SK-N-MC (cell line): Measurements from ENCODE around the gene GNAQ.

ENCODE experiments used
- EZH2 ChIP-seq: fragments of 200-600 bp; sonication (generic); IDR thresholded peaks from one replicate; pipeline ENCODE4 v1.6.1; 2017; ENCODE audit warnings: antibody characterized with exemption
- FOXP2 ChIP-seq: optimal IDR thresholded peaks from 2 replicates; pipeline ENCODE3; 2011; ENCODE audit warnings: mild to moderate bottlenecking, moderate library complexity; ENCODE audit not compliant: insufficient read depth; ENCODE audit errors: extremely low read length, control extremely low read depth
- POLR2AphosphoS5 ChIP-seq: IDR thresholded peaks from 2 replicates; pipeline ENCODE4 v1.6.1; 2012; ENCODE audit warnings: mild to moderate bottlenecking, low read depth, low read length, borderline replicate concordance

GRCh38 chr9:78029551-78030295, 1.9 kb downstream of the GNAQ start:
- no peak for TF ChIP-seq EZH2
- TF ChIP-seq POLR2AphosphoS5, result no peak
- TF ChIP-seq FOXP2, result no peak
